Keratinocyte (primary cell): Measurements from ENCODE around the gene PDE9A. TPM values are rescaled to one million over a fixed set of nuclear protein-coding genes. Genes with fewer than 3 reads are reported as not detected.

Experiments used
- DNase-seq: peaks from one replicate; pipeline ENCODE4 v3.0.0-alpha.2; 2011; ENCODE audit warnings: low read depth, missing footprints, low spot score
- FAIRE-seq: peaks from 2 replicates; lab custom pipeline; 2011; peaks lifted over from hg19 to GRCh38; lab: Jason Lieb, UNC
- H2AFZ ChIP-seq: 2 replicates; pipeline ENCODE4 v1.6.0; 2012; ENCODE audit warnings: low read length, control low read depth, inconsistent platforms; ENCODE audit not compliant: control insufficient read depth
- H3K27ac ChIP-seq: 2 replicates; pipeline ENCODE4 v1.5.1; 2011; ENCODE audit warnings: low read length; ENCODE audit not compliant: control insufficient read depth, insufficient read depth
- H3K27me3 ChIP-seq: 3 replicates; pipeline ENCODE4 v1.6.0; 2011; ENCODE audit warnings: low read length; ENCODE audit not compliant: control insufficient read depth, insufficient read depth; ENCODE audit errors: extremely low read depth
- H3K36me3 ChIP-seq, 2 experiments: 2 replicates in 1 of 2; 3 replicates in 1 of 2; pipeline ENCODE4 v1.5.1; 2011; ENCODE audit warnings: low read length in 2 of 2, mild to moderate bottlenecking in 1 of 2; ENCODE audit not compliant: control insufficient read depth in 2 of 2, insufficient read depth in 2 of 2; ENCODE audit errors: extremely low read depth in 1 of 2
- H3K4me1 ChIP-seq: 3 replicates; pipeline ENCODE4 v1.5.1; 2011; ENCODE audit warnings: low read length; ENCODE audit not compliant: control insufficient read depth, insufficient read depth; ENCODE audit errors: extremely low read depth
- H3K4me2 ChIP-seq: 3 replicates; pipeline ENCODE4 v1.6.0; 2011; ENCODE audit warnings: low read depth, low read length; ENCODE audit not compliant: control insufficient read depth, insufficient read depth; ENCODE audit errors: extremely low read depth
- H3K4me3 ChIP-seq, 3 experiments: fragments of 200-600 bp in 1 of 3; sonication (generic) in 1 of 3; 2 replicates in 2 of 3; 3 replicates in 1 of 3; pipeline ENCODE4 v1.5.1; 2011 to 2016; ENCODE audit warnings: low read length in 3 of 3, mild to moderate bottlenecking in 3 of 3, control low read depth in 2 of 3, inconsistent platforms in 1 of 3, low read depth in 1 of 3, mixed read lengths in 1 of 3, mixed run types in 1 of 3, moderate library complexity in 1 of 3; ENCODE audit not compliant: control insufficient read depth in 2 of 3, insufficient read depth in 2 of 3; ENCODE audit errors: extremely low read depth in 1 of 3
- H3K79me2 ChIP-seq: 2 replicates; pipeline ENCODE4 v1.6.0; 2012; ENCODE audit warnings: low read length; ENCODE audit not compliant: control insufficient read depth, insufficient read depth
- H3K9ac ChIP-seq: 3 replicates; pipeline ENCODE4 v1.6.0; 2011; ENCODE audit warnings: low read length; ENCODE audit not compliant: control insufficient read depth, insufficient read depth; ENCODE audit errors: extremely low read depth
- H3K9me1 ChIP-seq: 3 replicates; pipeline ENCODE4 v1.6.0; 2011; ENCODE audit warnings: low read length; ENCODE audit not compliant: control insufficient read depth, insufficient read depth; ENCODE audit errors: extremely low read depth
- H3K9me3 ChIP-seq: 2 replicates; pipeline ENCODE4 v1.5.1; 2012; ENCODE audit warnings: low read depth, low read length; ENCODE audit not compliant: control insufficient read depth
- H4K20me1 ChIP-seq: 3 replicates; pipeline ENCODE4 v1.6.0; 2011; ENCODE audit warnings: low read length; ENCODE audit not compliant: control insufficient read depth, insufficient read depth; ENCODE audit errors: extremely low read depth
- EZH2 ChIP-seq: IDR thresholded peaks from one replicate; pipeline ENCODE4 v1.6.1; 2012; ENCODE audit warnings: inconsistent platforms, mild to moderate bottlenecking, low read length, moderate library complexity
- dilution Hi-C: fragments of 300-500 bp; cut with MboI; formaldehyde crosslinking; loops from one replicate; pipeline ENCODE4 v1.7.0; 2020; ENCODE audit warnings: low sequenced_read_pairs; ENCODE audit not compliant: extremely low pct_ligation_motif_present
- polyA plus RNA-seq, 5 experiments: library from polyadenylated mRNA; depleted of rRNA in 3 of 5; stranded (reverse) in 3 of 5; stranded (forward) in 1 of 5; unstranded in 1 of 5; fragments of >200 nt; gene quantifications; 1 replicate in 1 of 5; 2 replicates in 3 of 5; 3 replicates in 1 of 5; pipeline versions ENCODE4 v1.2.1 to v1.2.3, GENCODE V29; 2011 to 2012; ENCODE audit warnings: missing spikeins in 2 of 5, low read depth in 1 of 5, low replicate concordance in 1 of 5
- TF ChIP-seq, protein P1 (sequence below), 3 experiments: IDR thresholded peaks in 1 of 3; conservative IDR thresholded peaks in 1 of 3; optimal IDR thresholded peaks in 1 of 3; 2 replicates in 2 of 3; 3 replicates in 1 of 3; pipeline versions ENCODE3 to v1.5.1; 2011; ENCODE audit warnings: low read length in 3 of 3, mild to moderate bottlenecking in 3 of 3, moderate library complexity in 2 of 3, control low read depth in 1 of 3, inconsistent platforms in 1 of 3; ENCODE audit not compliant: insufficient read depth in 2 of 3; ENCODE audit errors: extremely low read depth in 1 of 3

The PDE9A gene
- polyA plus RNA-seq, 1 donor (not counting 4 experiments of a cell fraction or from before 2014, with no cell fraction given), result 0.13 TPM

DNA sequence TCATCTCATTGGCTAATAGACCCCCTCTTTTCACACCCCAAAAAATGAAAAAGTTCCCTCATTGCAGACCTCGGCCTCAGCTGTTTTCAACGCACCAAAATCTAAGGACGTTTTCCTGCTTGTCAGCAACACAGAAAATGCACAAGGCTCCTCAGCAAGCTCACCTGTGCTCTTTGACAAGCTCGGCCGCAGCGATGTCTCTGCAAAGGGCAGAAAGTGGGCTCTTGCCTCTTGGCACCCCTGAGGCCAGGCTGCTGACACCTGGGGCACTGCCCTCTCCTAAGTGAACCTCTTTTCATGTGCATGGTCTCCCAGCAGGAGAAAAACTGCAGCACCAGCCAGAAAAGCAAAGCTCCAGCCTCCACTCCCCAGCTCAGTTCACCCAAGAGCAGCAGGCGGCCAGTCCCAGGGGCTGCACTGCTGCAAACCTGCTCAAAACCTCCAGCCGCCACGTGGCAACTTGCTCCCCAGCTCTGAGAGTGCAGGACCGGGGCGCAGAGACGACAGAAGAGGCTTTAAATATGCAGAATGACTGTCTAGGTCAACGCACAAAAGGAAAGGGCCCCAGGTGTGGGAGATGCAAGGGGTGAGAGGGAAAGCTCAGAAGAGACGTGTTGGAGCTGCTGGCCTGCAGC is 101.7 kb downstream of the PDE9A start:
- Histone ChIP-seq H3K9me1 (no peaks in the 10 kb centered on the region), H3K36me3 (no peaks in the 10 kb centered on the region), H2AFZ (no peak overlapping the region), H3K4me1 (no peaks in the 10 kb centered on the region), H4K20me1 (no peaks in the 10 kb centered on the region), H3K4me3 (no peak overlapping the region), H3K4me2 (no peak overlapping the region), H3K9me3 (no peaks in the 10 kb centered on the region), H3K27ac (no peak overlapping the region), H3K9ac (no peak overlapping the region), H3K27me3 (peaks cover 17% of the 10 kb centered on the region), H3K79me2 (no peaks in the 10 kb centered on the region)
- no peak for FAIRE-seq
- dilution Hi-C loops, result no loop called here
- DNase-seq, result no peak
- TF ChIP-seq EZH2, result no peak
- TF ChIP-seq, protein P1, sequence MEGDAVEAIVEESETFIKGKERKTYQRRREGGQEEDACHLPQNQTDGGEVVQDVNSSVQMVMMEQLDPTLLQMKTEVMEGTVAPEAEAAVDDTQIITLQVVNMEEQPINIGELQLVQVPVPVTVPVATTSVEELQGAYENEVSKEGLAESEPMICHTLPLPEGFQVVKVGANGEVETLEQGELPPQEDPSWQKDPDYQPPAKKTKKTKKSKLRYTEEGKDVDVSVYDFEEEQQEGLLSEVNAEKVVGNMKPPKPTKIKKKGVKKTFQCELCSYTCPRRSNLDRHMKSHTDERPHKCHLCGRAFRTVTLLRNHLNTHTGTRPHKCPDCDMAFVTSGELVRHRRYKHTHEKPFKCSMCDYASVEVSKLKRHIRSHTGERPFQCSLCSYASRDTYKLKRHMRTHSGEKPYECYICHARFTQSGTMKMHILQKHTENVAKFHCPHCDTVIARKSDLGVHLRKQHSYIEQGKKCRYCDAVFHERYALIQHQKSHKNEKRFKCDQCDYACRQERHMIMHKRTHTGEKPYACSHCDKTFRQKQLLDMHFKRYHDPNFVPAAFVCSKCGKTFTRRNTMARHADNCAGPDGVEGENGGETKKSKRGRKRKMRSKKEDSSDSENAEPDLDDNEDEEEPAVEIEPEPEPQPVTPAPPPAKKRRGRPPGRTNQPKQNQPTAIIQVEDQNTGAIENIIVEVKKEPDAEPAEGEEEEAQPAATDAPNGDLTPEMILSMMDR (optimal IDR thresholded peaks at IDR 0.05 in 1 of 3, IDR thresholded peaks at IDR 0.05 in 1 of 3, conservative IDR thresholded peaks at IDR 0.05 in 1 of 3; ENCODE audit: extremely low read depth in 1 of 3, insufficient read depth in 2 of 3, low read length in 3 of 3), result no peak

DNA sequence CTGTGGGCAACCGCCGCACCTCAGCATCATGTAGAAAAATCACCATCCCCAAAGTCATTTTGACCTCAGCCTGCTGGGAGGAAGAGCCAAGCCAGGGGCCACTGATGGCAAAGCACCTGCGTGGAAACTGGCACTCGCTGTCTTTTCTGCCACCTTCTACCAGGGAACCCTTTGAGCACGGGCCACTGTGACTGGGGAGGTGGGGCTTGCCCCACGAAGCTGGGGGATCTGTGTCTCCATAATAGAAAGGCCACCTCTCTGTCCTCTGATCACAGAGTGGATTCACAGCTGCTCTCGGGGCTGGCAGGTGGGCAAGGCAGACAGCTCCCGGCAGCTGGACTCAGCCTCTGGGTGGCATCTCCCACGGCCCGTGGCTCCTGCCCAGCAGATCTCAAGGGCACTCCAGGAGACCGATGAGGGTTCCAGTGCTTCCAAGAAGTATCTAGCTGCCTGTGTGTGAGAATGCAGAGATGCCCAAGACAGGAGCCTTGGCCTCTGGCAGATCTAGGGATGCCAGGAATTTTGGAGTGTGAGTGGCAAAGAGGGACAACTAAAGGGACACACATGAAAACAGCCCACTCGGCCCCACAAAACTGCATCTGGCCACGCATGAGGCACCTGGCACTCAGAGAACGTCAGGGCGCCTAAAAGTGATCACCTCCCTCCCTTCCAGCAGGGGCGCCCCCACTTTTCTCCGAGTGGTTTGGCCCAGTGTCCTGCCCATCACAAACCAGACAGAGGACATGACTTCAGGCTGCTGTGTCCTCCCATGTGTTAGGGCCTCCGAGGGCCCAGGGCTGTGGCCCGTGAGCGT is 102.6 kb downstream of the PDE9A start:
- Histone ChIP-seq H3K27me3 (peaks cover 20% of the 10 kb centered on the region), H3K36me3 (no peaks in the 10 kb centered on the region), H2AFZ (no peak overlapping the region), H3K4me1 (no peaks in the 10 kb centered on the region), H3K4me2 (no peak overlapping the region), H3K9me3 (no peaks in the 10 kb centered on the region), H3K4me3 (no peak overlapping the region), H4K20me1 (no peaks in the 10 kb centered on the region), H3K9ac (no peak overlapping the region), H3K79me2 (no peaks in the 10 kb centered on the region), H3K9me1 (no peaks in the 10 kb centered on the region), H3K27ac (no peak overlapping the region)
- dilution Hi-C loops, result no loop called here
- FAIRE-seq, result no peak
- no peak for DNase-seq
- TF ChIP-seq EZH2, result no peak
- TF ChIP-seq, protein P1 (optimal IDR thresholded peaks at IDR 0.05 in 1 of 3, IDR thresholded peaks at IDR 0.05 in 1 of 3, conservative IDR thresholded peaks at IDR 0.05 in 1 of 3; ENCODE audit: extremely low read depth in 1 of 3, insufficient read depth in 2 of 3, low read length in 3 of 3), result no peak
